K562 (cell line): ENCODE data around the gene LMOD1. TPM values are rescaled to one million over a fixed set of nuclear protein-coding genes. Genes with fewer than 3 reads are reported as not detected.

Experiments
- ATF3 ChIP-seq, 2 experiments: fragments of 450-650 bp in 1 of 2; sonication (generic) in 1 of 2; formaldehyde crosslinking in 1 of 2; IDR thresholded peaks in 1 of 2; conservative IDR thresholded peaks in 1 of 2; 2 replicates each; pipeline versions ENCODE4 v1.6.1 to v1.8.1; 2016 to 2023; ENCODE audit warnings: mild to moderate bottlenecking in 2 of 2, moderate library complexity in 2 of 2, inconsistent platforms in 1 of 2, missing genetic modification reagents in 1 of 2
- DDX20 ChIP-seq: fragments of 450-650 bp; IDR thresholded peaks from 2 replicates; pipeline ENCODE4 v1.6.1; 2016; ENCODE audit warnings: missing genetic modification characterization, low read depth, mild to moderate bottlenecking, missing compliant biosample characterization, moderate library complexity
- ERF ChIP-seq: fragments of 450-650 bp; formaldehyde crosslinking; IDR thresholded peaks from 2 replicates; pipeline ENCODE4 v1.4.0; 2020; ENCODE audit warnings: mild to moderate bottlenecking, mixed read lengths
- ESRRA ChIP-seq: fragments of 450-650 bp; IDR thresholded peaks from 2 replicates; pipeline ENCODE4 v1.6.1; 2014; ENCODE audit warnings: low read depth, mild to moderate bottlenecking, moderate library complexity, borderline replicate concordance
- FOXM1 ChIP-seq, 2 experiments: fragments of 450-650 bp in 1 of 2; sonication (generic) in 1 of 2; formaldehyde crosslinking in 1 of 2; IDR thresholded peaks; 2 replicates each; pipeline versions ENCODE4 v1.6.1 to v1.9.0; 2017 to 2022; ENCODE audit warnings: low read depth in 2 of 2, mild to moderate bottlenecking in 2 of 2, missing genetic modification reagents in 1 of 2, moderate library complexity in 1 of 2
- GATAD2A ChIP-seq: fragments of 450-650 bp; IDR thresholded peaks from 2 replicates; pipeline ENCODE4 v1.6.1; 2017
- ILF3 ChIP-seq: fragments of 450-650 bp; IDR thresholded peaks from 2 replicates; pipeline ENCODE4 v1.6.1; 2018; ENCODE audit warnings: antibody characterized with exemption, mild to moderate bottlenecking, moderate library complexity, borderline replicate concordance
- KAT7 ChIP-seq: sonication (generic); formaldehyde crosslinking; IDR thresholded peaks from 2 replicates; pipeline ENCODE4 v1.8.0; 2022; ENCODE audit warnings: missing genetic modification reagents, mild to moderate bottlenecking, borderline replicate concordance
- KLF10 ChIP-seq: fragments of 250-450 bp; sonication (Bioruptor Pico); IDR thresholded peaks from 2 replicates; pipeline ENCODE4 v1.6.1; 2021; ENCODE audit warnings: matching md5 sums
- LARP7 ChIP-seq: fragments of 450-650 bp; IDR thresholded peaks from 2 replicates; pipeline ENCODE4 v1.6.1; 2016
- NBN ChIP-seq: fragments of 450-650 bp; IDR thresholded peaks from 2 replicates; pipeline ENCODE4 v1.6.1; 2016; ENCODE audit warnings: low read depth, mild to moderate bottlenecking
- PTTG1 ChIP-seq: fragments of 450-650 bp; IDR thresholded peaks from 2 replicates; pipeline ENCODE4 v1.6.1; 2016; ENCODE audit warnings: low read depth, mild to moderate bottlenecking, missing genetic modification characterization, missing compliant biosample characterization
- RBM25 ChIP-seq: fragments of 200-400 bp; formaldehyde crosslinking; IDR thresholded peaks from 2 replicates; pipeline ENCODE4 v1.6.1; 2018; ENCODE audit warnings: low read length, low read depth, moderate library complexity; ENCODE audit not compliant: severe bottlenecking
- RFX7 ChIP-seq: fragments of 250-450 bp; sonication (Bioruptor Pico); IDR thresholded peaks from 2 replicates; pipeline ENCODE4 v1.5.1; 2021; ENCODE audit warnings: mild to moderate bottlenecking
- SMARCA4 ChIP-seq: fragments of 450-650 bp; IDR thresholded peaks from 2 replicates; pipeline ENCODE4 v1.6.1; 2016
- TAL1 ChIP-seq: fragments of 450-650 bp; IDR thresholded peaks from 2 replicates; pipeline ENCODE4 v1.6.1; 2016; ENCODE audit warnings: mild to moderate bottlenecking
- TEAD4 ChIP-seq, 2 experiments: sonication (generic) in 1 of 2; formaldehyde crosslinking in 1 of 2; IDR thresholded peaks; 2 replicates each; pipeline versions ENCODE4 v1.6.1 to v1.8.0; 2012 to 2022; ENCODE audit warnings: borderline replicate concordance in 1 of 2, inconsistent platforms in 1 of 2, low read length in 1 of 2, mild to moderate bottlenecking in 1 of 2, missing genetic modification reagents in 1 of 2
- THAP7 ChIP-seq: fragments of 250-450 bp; sonication (Bioruptor Pico); IDR thresholded peaks from 2 replicates; pipeline ENCODE4 v1.5.0; 2021
- U2AF2 ChIP-seq: fragments of 200-400 bp; formaldehyde crosslinking; optimal IDR thresholded peaks from 2 replicates; pipeline ENCODE3; 2017; ENCODE audit warnings: low read depth, mild to moderate bottlenecking, low read length
- ZHX1 ChIP-seq: fragments of 150-350 bp; conservative IDR thresholded peaks from 2 replicates; pipeline ENCODE4 v1.6.1; 2014; ENCODE audit warnings: low read length
- ZNF184 ChIP-seq: sonication (generic); formaldehyde crosslinking; IDR thresholded peaks from 2 replicates; pipeline ENCODE4 v1.5.0; 2020; ENCODE audit warnings: missing genetic modification reagents
- ZNF57 ChIP-seq: fragments of 450-650 bp; formaldehyde crosslinking; IDR thresholded peaks from 2 replicates; pipeline ENCODE4 v1.4.0; 2020; ENCODE audit warnings: mild to moderate bottlenecking, moderate library complexity
- ZNF695 ChIP-seq: fragments of 450-650 bp; formaldehyde crosslinking; IDR thresholded peaks from 2 replicates; pipeline ENCODE4 v1.4.0; 2020; ENCODE audit warnings: mild to moderate bottlenecking, moderate library complexity
- ZNF79 ChIP-seq: fragments of 250-450 bp; sonication (Bioruptor Pico); IDR thresholded peaks from 2 replicates; pipeline ENCODE4 v1.4.0; 2020; ENCODE audit warnings: low read depth, mild to moderate bottlenecking, moderate library complexity
- polyA plus RNA-seq, 8 experiments: library from polyadenylated mRNA; depleted of rRNA in 4 of 8; stranded (reverse) in 5 of 8; unstranded in 3 of 8; fragments of >200 nt; fragmentation: Nextera tagmentation in 2 of 8; fragmentation: Illumina TruSeq in 1 of 8; extraction: Ambion mirVana in 2 of 8; extraction: Trizol in 1 of 8; gene quantifications; 2 replicates each; pipeline versions ENCODE4 v1.2.1 to v1.2.3, GENCODE V29; 2011 to 2014; ENCODE audit warnings: inconsistent platforms in 1 of 8, missing spikeins in 1 of 8
- total RNA-seq, 7 experiments: library from RNA; depleted of rRNA in 6 of 7; stranded (reverse); fragments of >200 nt in 6 of 7; fragmentation: Illumina TruSeq in 2 of 7; extraction: Trizol in 2 of 7; gene quantifications; 2 replicates each; pipeline versions ENCODE4 v1.2.1 to v1.2.3, GENCODE V29; 2011 to 2021; ENCODE audit warnings: low replicate concordance in 1 of 7

LMOD1 gene
- total and polyA plus RNA-seq, 9 of the 15 experiments (the other 6 are each of a cell fraction or from before 2014, with no cell fraction given): 0.03 to 0.54 (median 0.38) TPM; not detected in 1

DNA sequence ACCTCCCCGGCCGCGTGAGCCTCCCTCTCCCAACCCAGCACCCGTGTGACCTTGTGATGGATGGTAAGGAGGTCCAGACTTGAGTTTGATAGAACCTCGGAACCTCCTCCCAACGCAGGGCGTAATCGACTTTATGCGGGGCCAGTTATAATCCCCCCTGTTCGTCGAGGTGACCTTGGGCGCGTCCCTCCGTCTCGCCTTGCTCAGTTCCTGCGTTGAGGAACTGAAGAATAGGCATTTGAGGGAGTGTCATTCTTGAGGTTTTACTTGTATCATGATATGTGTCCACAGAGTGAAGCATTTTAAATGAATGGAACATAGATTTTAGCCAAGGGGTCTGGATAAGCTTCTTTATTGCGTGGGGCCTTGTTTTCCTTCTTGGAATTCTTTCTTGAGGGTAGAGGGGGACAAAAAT lies 9.4 kb upstream of the LMOD1 start (continued):
- TF ChIP-seq ATF3 (IDR thresholded peaks at IDR 0.05) (no peak), ATF3 (CRISPR knock-in tag; conservative IDR thresholded peaks at IDR 0.05) (no peak), THAP7 (CRISPR knock-in tag) (no peak), ESRRA (peak; percentile 79), ZNF695 (CRISPR knock-in tag) (no peak), SMARCA4 (0 out of 2 replicates have a peak, but pooled peaks have one; percentile 11), ZHX1 (no peak), U2AF2 (no peak), ERF (CRISPR knock-in tag) (0 out of 2 replicates have a peak, but pooled peaks have one; percentile 23), KAT7 (CRISPR knock-in tag) (peak; percentile 98; the same call in 1 of the 2 replicates), RBM25 (no peak), ZNF184 (no peak), NBN (no peak), GATAD2A (no peak), ZNF57 (CRISPR knock-in tag) (no peak), TEAD4 (IDR thresholded peaks at IDR 0.05; ENCODE audit: low read length) (no peak), TEAD4 (CRISPR knock-in tag; IDR thresholded peaks at IDR 0.05; ENCODE audit: borderline replicate concordance) (no peak), TAL1 (no peak), ILF3 (no peak), DDX20 (no peak), FOXM1 (IDR thresholded peaks at IDR 0.05; ENCODE audit: low read depth) (no peak), FOXM1 (CRISPR knock-in tag; IDR thresholded peaks at IDR 0.05; ENCODE audit: low read depth) (peak; percentile 36; the same call in 1 of the 2 replicates), KLF10 (no peak), ZNF79 (no peak), PTTG1 (tag) (no peak), LARP7 (0 out of 2 replicates have a peak, but pooled peaks have one; percentile 45), RFX7 (0 out of 2 replicates have a peak, but pooled peaks have one; percentile 66)
